Activated naive CD8-positive, alpha-beta T cell treated with anti-CD3 and anti-CD28 coated beads, Interleukin-2, amount 10 ng/mL, durations not matched to agents 7 days and 5 days (primary cell): Measurements from ENCODE around the gene ANKS1B. TPM values are rescaled to one million over a fixed set of nuclear protein-coding genes. Genes with fewer than 3 reads are reported as not detected.
"Not testable (repeated sequence)": the region's sequence is repeated elsewhere in the genome, so short reads cannot be mapped to it uniquely, and the experiment has no call there.

Experiments used
- ATAC-seq: fragments of 150-1000 bp; cut with Tn5 transposase; one replicate; pipeline ENCODE4 v1.10.0; 2021; ENCODE audit warnings: low read depth, moderate library complexity
- POLR2A ChIA-PET: fragments of 350-600 bp; sonication (Branson Sonifier 250); formaldehyde crosslinking; loops from one replicate; lab custom pipeline; 2021; ENCODE audit warnings: antibody characterized with exemption; lab: Charles Lee
- DNase-seq: peaks from one replicate; pipeline ENCODE4 v3.0.0; 2021
- H3K27ac Mint-ChIP-seq: one replicate; pipeline ENCODE4 v1.8.0; 2022; ENCODE audit warnings: mild to moderate bottlenecking, mixed read lengths
- H3K27me3 Mint-ChIP-seq: one replicate; pipeline ENCODE4 v1.8.0; 2022; ENCODE audit warnings: mild to moderate bottlenecking, moderate library complexity, mixed read lengths
- H3K36me3 Mint-ChIP-seq: one replicate; pipeline ENCODE4 v1.8.0; 2021; ENCODE audit warnings: mild to moderate bottlenecking, mixed read lengths
- H3K4me1 Mint-ChIP-seq: one replicate; pipeline ENCODE4 v1.8.0; 2021; ENCODE audit warnings: mixed read lengths
- H3K4me3 Mint-ChIP-seq: one replicate; pipeline ENCODE4 v1.8.0; 2022; ENCODE audit warnings: mild to moderate bottlenecking, moderate library complexity, mixed read lengths
- H3K9me3 Mint-ChIP-seq: one replicate; pipeline ENCODE4 v1.8.0; 2021; ENCODE audit warnings: mixed read lengths
- total RNA-seq, 2 experiments: library from RNA; stranded (reverse); gene quantifications; one replicate each; pipeline ENCODE4 v1.2.3, GENCODE V29; 2021

Gene ANKS1B
- total RNA-seq, 2 experiments from 2014 or later, result not detected

- Mint-ChIP-seq H3K27ac (no peak overlapping the region), H3K4me1 (no peaks in the 10 kb centered on the region), H3K9me3 (no peaks in the 10 kb centered on the region), H3K4me3 (no peak overlapping the region), H3K36me3 (no peaks in the 10 kb centered on the region), H3K27me3 (no peaks in the 10 kb centered on the region)
- POLR2A ChIA-PET, result no interaction called here
- DNase-seq, result no peak
- ATAC-seq, result no peak
Measured at GRCh38 chr12:99806304-99806703, 178.4 kb downstream of the ANKS1B start.

GRCh38 chr12:99804715-99805114 is 180.0 kb downstream of the ANKS1B start:
- Mint-ChIP-seq H3K27ac (no peak overlapping the region), H3K9me3 (no peaks in the 10 kb centered on the region), H3K27me3 (no peaks in the 10 kb centered on the region), H3K4me3 (no peak overlapping the region), H3K36me3 (no peaks in the 10 kb centered on the region), H3K4me1 (no peaks in the 10 kb centered on the region)
- ATAC-seq (no peak), DNase-seq (no peak)
- POLR2A ChIA-PET, result no interaction called here

GRCh38 chr12:99800605-99801004 is 184.1 kb downstream of the ANKS1B start:
- no peaks in the 10 kb centered on the region for H3K4me1 Mint-ChIP-seq
- no peak for DNase-seq
- H3K9me3 Mint-ChIP-seq, result peaks cover 2% of the 10 kb centered on the region
- POLR2A ChIA-PET, result no interaction called here
- ATAC-seq, result no peak
- no peaks in the 10 kb centered on the region for H3K36me3 Mint-ChIP-seq
- no peaks in the 10 kb centered on the region for H3K27me3 Mint-ChIP-seq
- no peak overlapping the region for H3K27ac Mint-ChIP-seq
- H3K4me3 Mint-ChIP-seq, result no peak overlapping the region

GRCh38 chr12:99797931-99798330 is 186.8 kb downstream of the ANKS1B start:
- H3K4me1 Mint-ChIP-seq, H3K27me3 Mint-ChIP-seq, POLR2A ChIA-PET, ATAC-seq, H3K36me3 Mint-ChIP-seq, H3K9me3 Mint-ChIP-seq, DNase-seq, H3K4me3 Mint-ChIP-seq, H3K27ac Mint-ChIP-seq: not testable (repeated sequence)

GRCh38 chr12:99783421-99783820 is 201.3 kb downstream of the ANKS1B start:
- Mint-ChIP-seq H3K4me1 (no peaks in the 10 kb centered on the region), H3K9me3 (no peaks in the 10 kb centered on the region), H3K36me3 (no peaks in the 10 kb centered on the region), H3K4me3 (no peak overlapping the region), H3K27me3 (no peaks in the 10 kb centered on the region), H3K27ac (no peak overlapping the region)
- DNase-seq (no peak), ATAC-seq (no peak)
- POLR2A ChIA-PET, result no interaction called here

GRCh38 chr12:99772274-99772673 is 212.5 kb downstream of the ANKS1B start:
- no peak overlapping the region for H3K27ac Mint-ChIP-seq
- H3K9me3 Mint-ChIP-seq, result no peaks in the 10 kb centered on the region
- POLR2A ChIA-PET, result no interaction called here
- H3K27me3 Mint-ChIP-seq, result no peaks in the 10 kb centered on the region
- no peak for ATAC-seq
- no peak for DNase-seq
- no peaks in the 10 kb centered on the region for H3K4me1 Mint-ChIP-seq
- H3K36me3 Mint-ChIP-seq, result no peaks in the 10 kb centered on the region
- H3K4me3 Mint-ChIP-seq, result no peak overlapping the region

GRCh38 chr12:99771659-99772058 is 213.1 kb downstream of the ANKS1B start:
- Mint-ChIP-seq H3K4me3 (no peak overlapping the region), H3K27ac (no peak overlapping the region), H3K4me1 (no peaks in the 10 kb centered on the region), H3K27me3 (no peaks in the 10 kb centered on the region), H3K36me3 (no peaks in the 10 kb centered on the region), H3K9me3 (no peaks in the 10 kb centered on the region)
- ATAC-seq (no peak), DNase-seq (no peak)
- POLR2A ChIA-PET, result no interaction called here

GRCh38 chr12:99769396-99769980 is 215.2 kb downstream of the ANKS1B start:
- no peak for DNase-seq
- no peak for ATAC-seq
- POLR2A ChIA-PET, result no interaction called here
- Mint-ChIP-seq H3K4me3 (no peak overlapping the region), H3K27ac (no peak overlapping the region), H3K4me1 (no peaks in the 10 kb centered on the region), H3K27me3 (no peaks in the 10 kb centered on the region), H3K36me3 (no peaks in the 10 kb centered on the region), H3K9me3 (no peaks in the 10 kb centered on the region)

- ATAC-seq, result no peak
- no peaks in the 10 kb centered on the region for H3K36me3 Mint-ChIP-seq
- H3K27me3 Mint-ChIP-seq, result no peaks in the 10 kb centered on the region
- no peak overlapping the region for H3K27ac Mint-ChIP-seq
- POLR2A ChIA-PET, result no interaction called here
- H3K4me1 Mint-ChIP-seq, result no peaks in the 10 kb centered on the region
- no peaks in the 10 kb centered on the region for H3K9me3 Mint-ChIP-seq
- DNase-seq, result no peak
- H3K4me3 Mint-ChIP-seq, result no peak overlapping the region
Measured at GRCh38 chr12:99768758-99769157, 216.0 kb downstream of the ANKS1B start.

GRCh38 chr12:99767809-99768208 is 216.9 kb downstream of the ANKS1B start:
- Mint-ChIP-seq H3K36me3 (no peaks in the 10 kb centered on the region), H3K27me3 (no peaks in the 10 kb centered on the region), H3K9me3 (no peaks in the 10 kb centered on the region), H3K4me3 (no peak overlapping the region), H3K4me1 (no peaks in the 10 kb centered on the region), H3K27ac (no peak overlapping the region)
- ATAC-seq, result no peak
- no peak for DNase-seq
- POLR2A ChIA-PET, result no interaction called here

- POLR2A ChIA-PET, result no interaction called here
- ATAC-seq, result no peak
- H3K4me1 Mint-ChIP-seq, result no peaks in the 10 kb centered on the region
- no peak for DNase-seq
- no peak overlapping the region for H3K4me3 Mint-ChIP-seq
- no peaks in the 10 kb centered on the region for H3K9me3 Mint-ChIP-seq
- H3K36me3 Mint-ChIP-seq, result no peaks in the 10 kb centered on the region
- H3K27ac Mint-ChIP-seq, result no peak overlapping the region
- H3K27me3 Mint-ChIP-seq, result no peaks in the 10 kb centered on the region
Measured at GRCh38 chr12:99766408-99766807, 218.3 kb downstream of the ANKS1B start.

- no peak overlapping the region for H3K4me3 Mint-ChIP-seq
- no peak for ATAC-seq
- POLR2A ChIA-PET, result no interaction called here
- no peaks in the 10 kb centered on the region for H3K4me1 Mint-ChIP-seq
- H3K36me3 Mint-ChIP-seq, result no peaks in the 10 kb centered on the region
- no peak for DNase-seq
- H3K27ac Mint-ChIP-seq, result no peak overlapping the region
- no peaks in the 10 kb centered on the region for H3K27me3 Mint-ChIP-seq
- no peaks in the 10 kb centered on the region for H3K9me3 Mint-ChIP-seq
Measured at GRCh38 chr12:99765469-99766114, 219.1 kb downstream of the ANKS1B start.

GRCh38 chr12:99759444-99759843 is 225.3 kb downstream of the ANKS1B start:
- ATAC-seq, result no peak
- no peaks in the 10 kb centered on the region for H3K4me1 Mint-ChIP-seq
- no peaks in the 10 kb centered on the region for H3K9me3 Mint-ChIP-seq

GRCh38 chr12:99758997-99759396 is 225.7 kb downstream of the ANKS1B start:
- POLR2A ChIA-PET, result no interaction called here
- H3K9me3 Mint-ChIP-seq, result no peaks in the 10 kb centered on the region
- no peaks in the 10 kb centered on the region for H3K4me1 Mint-ChIP-seq
- ATAC-seq (no peak), DNase-seq (no peak)
- no peak overlapping the region for H3K4me3 Mint-ChIP-seq
- H3K27ac Mint-ChIP-seq, result no peak overlapping the region
- no peaks in the 10 kb centered on the region for H3K36me3 Mint-ChIP-seq
- H3K27me3 Mint-ChIP-seq, result no peaks in the 10 kb centered on the region

More at GRCh38 chr12:99759444-99759843, 225.3 kb downstream of the ANKS1B start:
- Mint-ChIP-seq H3K27ac (no peak overlapping the region), H3K36me3 (no peaks in the 10 kb centered on the region), H3K4me3 (no peak overlapping the region), H3K27me3 (no peaks in the 10 kb centered on the region)
- POLR2A ChIA-PET, result no interaction called here
- DNase-seq, result no peak
